Panc1 (cell line): ENCODE measurements around the gene UBIAD1. TPM values are rescaled to one million over a fixed set of nuclear protein-coding genes. Genes with fewer than 3 reads are reported as not detected.

Experiments used
- ATAC-seq: fragments of 200-7000 bp; cut with Tn5 transposase; 2 replicates; pipeline ENCODE4 v1.9.1; 2020; ENCODE audit warnings: mild to moderate bottlenecking, moderate library complexity
- BruUV-seq: library from RNA; stranded (reverse); fragments of 400-500 nt; replicated peaks from 2 replicates; lab custom pipeline; 2021; lab: Mats Ljungman, UMichigan
- CTCF ChIA-PET: fragments of 300-600 bp; sonication (Branson Sonifier 250); formaldehyde crosslinking; loops from one replicate; lab custom pipeline; 2022; ENCODE audit warnings: antibody characterized with exemption; lab: Charles Lee
- POLR2A ChIA-PET: fragments of 300-600 bp; sonication (Branson Sonifier 250); formaldehyde crosslinking; loops from one replicate; lab custom pipeline; 2022; ENCODE audit warnings: antibody characterized with exemption; lab: Charles Lee
- DNase-seq: peaks from one replicate; pipeline ENCODE4 v3.0.0-alpha.2; 2010; ENCODE audit warnings: low read depth, low spot score
- H3K27ac ChIP-seq: 2 replicates; pipeline ENCODE4 v1.5.1; 2011; ENCODE audit warnings: mild to moderate bottlenecking, low read length, inconsistent platforms
- H3K27me3 ChIP-seq: fragments of 200-500 bp; sonication (Bioruptor generic); 2 replicates; pipeline ENCODE4 v1.6.0; 2014; ENCODE audit warnings: low read length, inconsistent platforms; ENCODE audit not compliant: control insufficient read depth, insufficient read depth
- H3K36me3 ChIP-seq: fragments of 200-500 bp; sonication (Bioruptor generic); 2 replicates; pipeline ENCODE4 v1.5.1; 2014; ENCODE audit warnings: inconsistent platforms, mild to moderate bottlenecking, low read length, moderate library complexity; ENCODE audit not compliant: control insufficient read depth, insufficient read depth
- H3K4me1 ChIP-seq: 2 replicates; pipeline ENCODE4 v1.5.1; 2011; ENCODE audit warnings: inconsistent platforms, mild to moderate bottlenecking, low read length, moderate library complexity; ENCODE audit not compliant: control insufficient read depth, insufficient read depth
- H3K4me3 ChIP-seq, 2 experiments: 2 replicates each; pipeline ENCODE4 v1.5.1; 2011 to 2012; ENCODE audit warnings: low read depth in 2 of 2, low read length in 2 of 2, mild to moderate bottlenecking in 2 of 2, inconsistent platforms in 1 of 2, moderate library complexity in 1 of 2
- H3K9me3 ChIP-seq: fragments of 200-500 bp; sonication (Bioruptor generic); 2 replicates; pipeline ENCODE4 v1.5.1; 2014; ENCODE audit warnings: low read depth, mild to moderate bottlenecking, inconsistent platforms, low read length, moderate library complexity; ENCODE audit not compliant: control insufficient read depth, insufficient read depth
- POLR2AphosphoS5 ChIP-seq: IDR thresholded peaks from 2 replicates; pipeline ENCODE4 v1.6.1; 2012; ENCODE audit warnings: mild to moderate bottlenecking, low read depth, low read length, moderate library complexity
- REST ChIP-seq, 2 experiments: IDR thresholded peaks; 2 replicates each; pipeline ENCODE4 v1.6.1; 2011 to 2012; ENCODE audit warnings: low read depth in 2 of 2, control low read depth in 1 of 2, low read length in 1 of 2, mild to moderate bottlenecking in 1 of 2, moderate library complexity in 1 of 2; ENCODE audit not compliant: insufficient read depth in 1 of 2
- SIN3A ChIP-seq: IDR thresholded peaks from 2 replicates; pipeline ENCODE4 v1.6.1; 2012; ENCODE audit warnings: low read depth, mild to moderate bottlenecking, low read length, moderate library complexity, borderline replicate concordance; ENCODE audit not compliant: insufficient read depth
- TCF7L2 ChIP-seq: IDR thresholded peaks from 2 replicates; pipeline ENCODE4 v1.6.1; 2011; ENCODE audit warnings: mild to moderate bottlenecking, low read depth, low read length, inconsistent platforms
- in situ Hi-C: cut with HindIII; loops from 2 replicates; pipeline ENCODE4 v1.10.0; 2016; ENCODE audit warnings: low sequenced_read_pairs, low pct_unique_long_range_greater_than_20kb
- intact Hi-C: fragments of 100-400 bp; cut with micrococcal nuclease; formaldehyde crosslinking; loops from one replicate; pipeline ENCODE4 v1.10.0; 2022; ENCODE audit not compliant: unreplicated experiment
- total RNA-seq: library from RNA; stranded (reverse); gene quantifications from one replicate; pipeline ENCODE4 v1.2.1, GENCODE V29; 2021; ENCODE audit not compliant: unreplicated experiment
- TF ChIP-seq, protein P1 (sequence below): fragments of 450-650 bp; IDR thresholded peaks from 2 replicates; pipeline ENCODE4 v1.5.1; 2017; ENCODE audit warnings: mild to moderate bottlenecking

UBIAD1 gene
- total RNA-seq, 1 experiment from 2014 or later, result 24.7 TPM

- ATAC-seq, result no peak
- no TSS peak for BruUV-seq
- CTCF ChIA-PET, result no interaction called here
- DNase-seq, result no peak
- POLR2A ChIA-PET, result interaction anchor here (0.6 kb wide), 1 partner anchor 31 kb away, joined by 10 read pairs; no protein-coding TSS in a partner anchor
- no peaks in the 10 kb centered on the region for H3K9me3 ChIP-seq
- TF ChIP-seq, protein P1, sequence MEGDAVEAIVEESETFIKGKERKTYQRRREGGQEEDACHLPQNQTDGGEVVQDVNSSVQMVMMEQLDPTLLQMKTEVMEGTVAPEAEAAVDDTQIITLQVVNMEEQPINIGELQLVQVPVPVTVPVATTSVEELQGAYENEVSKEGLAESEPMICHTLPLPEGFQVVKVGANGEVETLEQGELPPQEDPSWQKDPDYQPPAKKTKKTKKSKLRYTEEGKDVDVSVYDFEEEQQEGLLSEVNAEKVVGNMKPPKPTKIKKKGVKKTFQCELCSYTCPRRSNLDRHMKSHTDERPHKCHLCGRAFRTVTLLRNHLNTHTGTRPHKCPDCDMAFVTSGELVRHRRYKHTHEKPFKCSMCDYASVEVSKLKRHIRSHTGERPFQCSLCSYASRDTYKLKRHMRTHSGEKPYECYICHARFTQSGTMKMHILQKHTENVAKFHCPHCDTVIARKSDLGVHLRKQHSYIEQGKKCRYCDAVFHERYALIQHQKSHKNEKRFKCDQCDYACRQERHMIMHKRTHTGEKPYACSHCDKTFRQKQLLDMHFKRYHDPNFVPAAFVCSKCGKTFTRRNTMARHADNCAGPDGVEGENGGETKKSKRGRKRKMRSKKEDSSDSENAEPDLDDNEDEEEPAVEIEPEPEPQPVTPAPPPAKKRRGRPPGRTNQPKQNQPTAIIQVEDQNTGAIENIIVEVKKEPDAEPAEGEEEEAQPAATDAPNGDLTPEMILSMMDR, result no peak
- no peak for TF ChIP-seq POLR2AphosphoS5
- no peak for TF ChIP-seq SIN3A
- no peak for TF ChIP-seq TCF7L2
- TF ChIP-seq REST (IDR thresholded peaks at IDR 0.05; ENCODE audit: insufficient read depth in 1 of 2, low read depth in 2 of 2, low read length in 1 of 2), result no peak
- intact Hi-C loops, result no loop called here
- in situ Hi-C loops, result no loop called here
- no peak overlapping the region for H3K27ac ChIP-seq
- H3K36me3 ChIP-seq, result no peaks in the 10 kb centered on the region
- H3K4me3 ChIP-seq, result no peak overlapping the region
- no peaks in the 10 kb centered on the region for H3K4me1 ChIP-seq
- no peaks in the 10 kb centered on the region for H3K27me3 ChIP-seq
Measured at GRCh38 chr1:11307852-11308251, 34.9 kb downstream of the UBIAD1 start.

GRCh38 chr1:11308699-11309224 is 35.8 kb downstream of the UBIAD1 start:
- no peak overlapping the region for H3K27ac ChIP-seq
- H3K27me3 ChIP-seq, result no peaks in the 10 kb centered on the region
- H3K4me3 ChIP-seq, result no peak overlapping the region
- H3K9me3 ChIP-seq, result no peaks in the 10 kb centered on the region
- intact Hi-C loops (no loop called here), in situ Hi-C loops (no loop called here)
- H3K36me3 ChIP-seq, result no peaks in the 10 kb centered on the region
- CTCF ChIA-PET, result no interaction called here
- no TSS peak for BruUV-seq
- H3K4me1 ChIP-seq, result no peaks in the 10 kb centered on the region
- ATAC-seq, result no peak
- DNase-seq, result no peak
- POLR2A ChIA-PET, result no interaction called here
- no peak for TF ChIP-seq REST (IDR thresholded peaks at IDR 0.05; ENCODE audit: insufficient read depth in 1 of 2, low read depth in 2 of 2, low read length in 1 of 2)
- TF ChIP-seq POLR2AphosphoS5, result no peak
- TF ChIP-seq TCF7L2, result no peak
- TF ChIP-seq SIN3A, result no peak
- TF ChIP-seq, protein P1, result no peak
